NCI-H460 (cell line): Measurements from ENCODE around the gene BRD3OS. TPM values are rescaled to one million over a fixed set of nuclear protein-coding genes. Genes with fewer than 3 reads are reported as not detected.

Source experiments
- DNase-seq: peaks from one replicate; pipeline ENCODE4 v3.0.0-alpha.2; 2016; ENCODE audit warnings: low read depth; ENCODE audit errors: extremely low read depth
- total RNA-seq: library from RNA; depleted of rRNA; stranded (reverse); fragments of >200 nt; shearing (Covaris generic); gene quantifications from 2 replicates; pipeline ENCODE4 v1.2.3, GENCODE V29; 2014

Gene BRD3OS
- total RNA-seq, 1 experiment from 2014 or later: 19.2 TPM

GRCh38 chr9:134048582-134048968 is 23.3 kb downstream of the BRD3OS start:
- DNase-seq: no peak

- DNase-seq: no peak
Observed at GRCh38 chr9:134049236-134049635, 24.0 kb downstream of the BRD3OS start.

- no peak for DNase-seq
Observed at GRCh38 chr9:134049772-134050588, 24.7 kb downstream of the BRD3OS start.

- no peak for DNase-seq
Observed at GRCh38 chr9:134050726-134051125, 25.4 kb downstream of the BRD3OS start.

- DNase-seq: no peak
Observed at GRCh38 chr9:134051319-134051718, 26.0 kb downstream of the BRD3OS start.

- DNase-seq: no peak
Observed at GRCh38 chr9:134052491-134052890, 27.2 kb downstream of the BRD3OS start.

- no peak for DNase-seq
Observed at GRCh38 chr9:134052941-134053340, 27.7 kb downstream of the BRD3OS start.

GRCh38 chr9:134053401-134053871 is 28.2 kb downstream of the BRD3OS start:
- DNase-seq: no peak

GRCh38 chr9:134053941-134054761 is 28.9 kb downstream of the BRD3OS start:
- no peak for DNase-seq

- DNase-seq: no peak
Observed at GRCh38 chr9:134054891-134055811, 29.9 kb downstream of the BRD3OS start.

- no peak for DNase-seq
Observed at GRCh38 chr9:134055981-134056461, 30.7 kb downstream of the BRD3OS start.

- no peak for DNase-seq
Observed at GRCh38 chr9:134056483-134057306, 31.4 kb downstream of the BRD3OS start.

GRCh38 chr9:134057307-134057657 is 32.0 kb downstream of the BRD3OS start:
- no peak for DNase-seq

- DNase-seq: no peak
Observed at GRCh38 chr9:134057751-134058701, 32.7 kb downstream of the BRD3OS start.

- DNase-seq: no peak
Observed at GRCh38 chr9:134058716-134059115, 33.4 kb downstream of the BRD3OS start.

- no peak for DNase-seq
Observed at GRCh38 chr9:134059188-134059641, 33.9 kb downstream of the BRD3OS start.

GRCh38 chr9:134059661-134060395 is 34.5 kb downstream of the BRD3OS start:
- DNase-seq: no peak

GRCh38 chr9:134060546-134060945 is 35.3 kb downstream of the BRD3OS start:
- no peak for DNase-seq
